Body of pancreas (tissue), 4 donors: ENCODE data around the gene HOXA11. TPM values are rescaled to one million over a fixed set of nuclear protein-coding genes. Genes with fewer than 3 reads are reported as not detected.

Source experiments
- ATAC-seq: fragments of 150-250 bp; one replicate; pipeline ENCODE4 v1.9.1; 2016
- DNase-seq, 4 donors: peaks; one replicate each; pipeline ENCODE4 v3.0.0-alpha.2; 2019
- H3K27ac ChIP-seq, 4 donors: fragments of 200-600 bp; sonication (generic); 1 replicate in 3 of 4; 2 replicates in 1 of 4; pipeline versions ENCODE4 v1.5.1 to v1.6.1; 2016 to 2019; ENCODE audit warnings: mild to moderate bottlenecking in 1 of 4, mixed read lengths in 1 of 4, moderate library complexity in 1 of 4
- H3K27me3 ChIP-seq, 2 donors: fragments of 200-600 bp; sonication (generic); one replicate each; pipeline ENCODE4 v1.6.0; 2016; ENCODE audit warnings: mild to moderate bottlenecking in 1 of 2
- H3K36me3 ChIP-seq, 2 donors: fragments of 200-600 bp; sonication (generic); replicated peaks in 1 of 2; 2 replicates each; pipeline ENCODE4 v1.5.1; 2016; ENCODE audit warnings: low read depth in 2 of 2; ENCODE audit not compliant: insufficient read depth in 1 of 2
- H3K4me1 ChIP-seq: fragments of 200-600 bp; sonication (generic); one replicate; pipeline ENCODE4 v1.6.0; 2016
- H3K4me3 ChIP-seq, 2 donors: fragments of 200-600 bp; sonication (generic); 1 replicate in 1 of 2; 2 replicates in 1 of 2; pipeline ENCODE4 v1.5.1; 2016 to 2019
- H3K9me3 ChIP-seq, 3 donors: fragments of 200-600 bp; sonication (generic); 1 replicate in 2 of 3; 2 replicates in 1 of 3; pipeline ENCODE4 v1.5.1; 2016
- CTCF ChIP-seq, 7 experiments: fragments of 450-650 bp in 4 of 7; fragments of 200-600 bp in 3 of 7; sonication (generic) in 3 of 7; IDR thresholded peaks; one replicate each; pipeline ENCODE4 v1.5.1; 2016 to 2019; ENCODE audit warnings: antibody characterized with exemption in 7 of 7
- POLR2A ChIP-seq, 3 donors: fragments of 450-650 bp; IDR thresholded peaks; one replicate each; pipeline ENCODE4 v1.6.1; 2016; ENCODE audit warnings: antibody characterized with exemption in 3 of 3, mild to moderate bottlenecking in 2 of 3
- WGBS, 2 donors: methylation state at CpG; one replicate each; pipeline ENCODE4 v1.1.5; 2017; 5-methylcytosine and 5-hydroxymethylcytosine counted together
- intact Hi-C: fragments of 100-400 bp; cut with DNase I; formaldehyde crosslinking; loops from one replicate; pipeline ENCODE4 v1.15.1; 2023
- total RNA-seq, 2 donors: library from RNA; depleted of rRNA; stranded (reverse); fragments of >200 nt; gene quantifications; one replicate each; pipeline ENCODE4 v1.1.0, GENCODE V29; 2016

The HOXA11 gene
- total RNA-seq, 2 donors from 2014 or later, result not detected

- 32 to 33% methylated on average over 2 of the region's 2 CpGs for WGBS, 2 donors
- peaks cover 0 to 44% of the 10 kb centered on the region in 2 donors for H3K27me3 ChIP-seq
- intact Hi-C loops, result no loop called here
Measured at GRCh38 chr7:27137640-27138315, 47.3 kb downstream of the HOXA11 start.

GRCh38 chr7:27134392-27134791 lies 50.6 kb downstream of the HOXA11 start:
- ATAC-seq, result no peak

More at GRCh38 chr7:27137640-27138315, 47.3 kb downstream of the HOXA11 start:
- DNase-seq, result no peak
- H3K4me3 ChIP-seq, result no peak overlapping the region
- TF ChIP-seq CTCF (IDR thresholded peaks at IDR 0.05) (no peak), POLR2A (IDR thresholded peaks at IDR 0.05) (no peak)
- H3K4me1 ChIP-seq, result peaks cover 15% of the 10 kb centered on the region
- ATAC-seq, result no peak
- H3K9me3 ChIP-seq, result no peaks in the 10 kb centered on the region
- H3K27ac ChIP-seq, result no peak overlapping the region
- no peaks in the 10 kb centered on the region for H3K36me3 ChIP-seq

GRCh38 chr7:27133409-27134231 lies 51.4 kb downstream of the HOXA11 start:
- intact Hi-C loops, result no loop called here
- 21 to 24% methylated on average over 18 of the region's 18 CpGs for WGBS, 2 donors
- Histone ChIP-seq H3K27me3 (peaks cover 0 to 26% of the 10 kb centered on the region in 2 donors), H3K4me1 (peaks cover 10% of the 10 kb centered on the region), H3K36me3 (no peaks in the 10 kb centered on the region), H3K4me3 (no peak overlapping the region), H3K9me3 (no peaks in the 10 kb centered on the region), H3K27ac (no peak overlapping the region)
- DNase-seq (no peak), ATAC-seq (no peak)
- no peak for TF ChIP-seq POLR2A (IDR thresholded peaks at IDR 0.05)

More at GRCh38 chr7:27134392-27134791, 50.6 kb downstream of the HOXA11 start:
- 6 to 14% methylated on average over 2 of the region's 2 CpGs for WGBS, 2 donors
- H3K9me3 ChIP-seq, result no peaks in the 10 kb centered on the region
- TF ChIP-seq POLR2A (IDR thresholded peaks at IDR 0.05) (no peak), CTCF (IDR thresholded peaks at IDR 0.05) (no peak)
- H3K36me3 ChIP-seq, result no peaks in the 10 kb centered on the region
- H3K27me3 ChIP-seq, result peaks cover 0 to 29% of the 10 kb centered on the region in 2 donors
- no peak overlapping the region for H3K27ac ChIP-seq
- no peak overlapping the region for H3K4me3 ChIP-seq
- no peak for DNase-seq
- H3K4me1 ChIP-seq, result peaks cover 12% of the 10 kb centered on the region
- intact Hi-C loops, result no loop called here

- H3K27me3 ChIP-seq, result peaks cover 0 to 26% of the 10 kb centered on the region in 2 donors
- whole genome bisulfite sequencing, 2 donors, result 12 to 23% methylated on average over 6 of the region's 6 CpGs
Measured at GRCh38 chr7:27132978-27133377, 52.1 kb downstream of the HOXA11 start.

More at GRCh38 chr7:27132978-27133377, 52.1 kb downstream of the HOXA11 start:
- H3K4me1 ChIP-seq, result peaks cover 10% of the 10 kb centered on the region
- no peaks in the 10 kb centered on the region for H3K36me3 ChIP-seq
- no peak overlapping the region for H3K4me3 ChIP-seq
- DNase-seq (no peak), ATAC-seq (no peak)
- intact Hi-C loops, result no loop called here
- no peak overlapping the region for H3K27ac ChIP-seq
- TF ChIP-seq POLR2A (IDR thresholded peaks at IDR 0.05), result no peak
- TF ChIP-seq CTCF (IDR thresholded peaks at IDR 0.05), result no peak
- no peaks in the 10 kb centered on the region for H3K9me3 ChIP-seq
